GM12801 (cell line): ENCODE results near the gene PAF1.

Experiments used
- TF ChIP-seq, protein P1 (sequence below): IDR thresholded peaks from one replicate; pipeline ENCODE4 v1.5.1; 2011; ENCODE audit warnings: control low read depth; ENCODE audit not compliant: insufficient read length; ENCODE audit errors: extremely low read depth

Gene PAF1

DNA sequence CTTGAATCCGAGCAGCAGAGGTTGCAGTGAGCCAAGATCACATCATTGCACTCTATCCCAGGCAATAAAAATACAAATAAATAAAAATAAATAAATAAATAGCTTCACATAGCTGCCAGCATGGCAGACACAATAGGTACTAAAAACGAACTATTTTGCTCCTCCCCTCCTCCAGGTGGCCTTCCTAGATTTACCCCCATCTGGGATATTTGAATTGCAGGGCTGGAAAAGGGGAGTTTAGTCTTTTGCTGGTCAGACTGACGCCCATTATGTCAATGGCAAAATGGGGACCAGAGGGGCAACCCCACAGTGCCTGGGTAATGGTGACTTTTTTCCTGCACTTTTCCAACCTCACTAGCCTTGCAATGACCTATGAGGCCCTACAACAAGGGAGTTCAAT, 54.4 kb downstream of the PAF1 start:
- TF ChIP-seq, protein P1, sequence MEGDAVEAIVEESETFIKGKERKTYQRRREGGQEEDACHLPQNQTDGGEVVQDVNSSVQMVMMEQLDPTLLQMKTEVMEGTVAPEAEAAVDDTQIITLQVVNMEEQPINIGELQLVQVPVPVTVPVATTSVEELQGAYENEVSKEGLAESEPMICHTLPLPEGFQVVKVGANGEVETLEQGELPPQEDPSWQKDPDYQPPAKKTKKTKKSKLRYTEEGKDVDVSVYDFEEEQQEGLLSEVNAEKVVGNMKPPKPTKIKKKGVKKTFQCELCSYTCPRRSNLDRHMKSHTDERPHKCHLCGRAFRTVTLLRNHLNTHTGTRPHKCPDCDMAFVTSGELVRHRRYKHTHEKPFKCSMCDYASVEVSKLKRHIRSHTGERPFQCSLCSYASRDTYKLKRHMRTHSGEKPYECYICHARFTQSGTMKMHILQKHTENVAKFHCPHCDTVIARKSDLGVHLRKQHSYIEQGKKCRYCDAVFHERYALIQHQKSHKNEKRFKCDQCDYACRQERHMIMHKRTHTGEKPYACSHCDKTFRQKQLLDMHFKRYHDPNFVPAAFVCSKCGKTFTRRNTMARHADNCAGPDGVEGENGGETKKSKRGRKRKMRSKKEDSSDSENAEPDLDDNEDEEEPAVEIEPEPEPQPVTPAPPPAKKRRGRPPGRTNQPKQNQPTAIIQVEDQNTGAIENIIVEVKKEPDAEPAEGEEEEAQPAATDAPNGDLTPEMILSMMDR: no peak
